Mucosa of gallbladder (tissue), 1 donor: ENCODE results near the gene ALDH1A1. TPM values are rescaled to one million over a fixed set of nuclear protein-coding genes. Genes with fewer than 3 reads are reported as not detected.

Experiments
- DNase-seq: peaks from one replicate; pipeline ENCODE4 v3.0.0-alpha.2; 2020; ENCODE audit warnings: low spot score
- total RNA-seq: library from RNA; stranded (reverse); gene quantifications from one replicate; pipeline ENCODE4 v1.2.1, GENCODE V29; 2021
- donor health status: DM: no; HTN: no; CAD: no.

The ALDH1A1 gene
- total RNA-seq, 1 donor from 2014 or later = 452 TPM

GRCh38 chr9:72855890-72856523 is 96.8 kb downstream of the ALDH1A1 start:
- DNase-seq = no peak

GRCh38 chr9:72855321-72855720 is 97.5 kb downstream of the ALDH1A1 start:
- no peak for DNase-seq

Other genes starting within 250 kb of the ALDH1A1 start
- 55.5 TPM for gene ANXA1, start 198.8 kb upstream of the ALDH1A1 start, total RNA-seq